Measurements from ENCODE around the gene UTP4.

UTP4 gene

GRCh38 chr16:69114346-69114975 lies 18.0 kb upstream of the UTP4 start:
- no peak for DNase-seq (ENCODE audit: extremely low spot score)
- CTCF ChIA-PET = interaction anchor here (1.1 to 4.3 kb wide), 9 partner anchors 9 to 604 kb away, joined by 3 to 60 read pairs (median 10); partner anchors contain the start of genes CHTF8, TANGO6 and UTP4
- POLR2A ChIA-PET = interaction anchor here (0.6 kb wide), 1 partner anchor 17 kb away, joined by 3 read pairs; no protein-coding TSS in a partner anchor
- no peak for TF ChIP-seq CTCF (IDR thresholded peaks at IDR 0.05; ENCODE audit: control extremely low read depth, extremely low read depth, low read depth, missing control alignments)

- CTCF ChIA-PET = interaction anchor here (2.2 to 4.1 kb wide), 3 partner anchors 10 to 170 kb away, joined by 10 to 18 read pairs (median 14); no protein-coding TSS in a partner anchor
- TF ChIP-seq CTCF (IDR thresholded peaks at IDR 0.05; ENCODE audit: control extremely low read depth, extremely low read depth, low read depth, missing control alignments) = no peak
- POLR2A ChIA-PET = interaction anchor here (0.6 kb wide), 1 partner anchor 16 kb away, joined by 3 read pairs; no protein-coding TSS in a partner anchor
Observed at GRCh38 chr16:69114976-69115355, 17.5 kb upstream of the UTP4 start.

GRCh38 chr16:69115361-69115760 lies 17.1 kb upstream of the UTP4 start:
- no peak for TF ChIP-seq CTCF (IDR thresholded peaks at IDR 0.05; ENCODE audit: control extremely low read depth, extremely low read depth, low read depth, missing control alignments)
- CTCF ChIA-PET = interaction anchor here (2.2 to 4.1 kb wide), 3 partner anchors 9 to 170 kb away, joined by 10 to 18 read pairs (median 14); no protein-coding TSS in a partner anchor
- POLR2A ChIA-PET = no interaction called here
- DNase-seq (ENCODE audit: extremely low spot score) = no peak

More at GRCh38 chr16:69114976-69115355, 17.5 kb upstream of the UTP4 start:
- no peak for DNase-seq (ENCODE audit: extremely low spot score)

- ChIA-PET CTCF (interaction anchor here (2.2 to 4.1 kb wide), 2 partner anchors 9 to 15 kb away, joined by 10 to 14 read pairs; no protein-coding TSS in a partner anchor), POLR2A (no interaction called here)
- TF ChIP-seq CTCF (IDR thresholded peaks at IDR 0.05; ENCODE audit: control extremely low read depth, extremely low read depth, low read depth, missing control alignments) = no peak
- no peak for DNase-seq (ENCODE audit: extremely low spot score)
Observed at GRCh38 chr16:69115837-69116236, 16.6 kb upstream of the UTP4 start.

- ChIA-PET CTCF (interaction anchor here (2.2 to 4.1 kb wide), 2 partner anchors 8 to 16 kb away, joined by 10 to 14 read pairs; no protein-coding TSS in a partner anchor), POLR2A (no interaction called here)
- no peak for DNase-seq (ENCODE audit: extremely low spot score)
- no peak for TF ChIP-seq CTCF (IDR thresholded peaks at IDR 0.05; ENCODE audit: control extremely low read depth, extremely low read depth, low read depth, missing control alignments)
Observed at GRCh38 chr16:69116256-69116875, 16.1 kb upstream of the UTP4 start.

GRCh38 chr16:69116906-69117305 lies 15.5 kb upstream of the UTP4 start:
- CTCF ChIA-PET = interaction anchor here (0.9 to 4.1 kb wide), 4 partner anchors 8 to 590 kb away, joined by 3 to 10 read pairs (median 6); no protein-coding TSS in a partner anchor
- no peak for DNase-seq (ENCODE audit: extremely low spot score)
- POLR2A ChIA-PET = no interaction called here
- no peak for TF ChIP-seq CTCF (IDR thresholded peaks at IDR 0.05; ENCODE audit: control extremely low read depth, extremely low read depth, low read depth, missing control alignments)

Measured in GM10248 (cell line).